NCI-H1436 treated with DMSO at 0.1 percent for 48 hours (cell line): ENCODE measurements around the gene CTAGE9.

ENCODE experiments used
- DNase-seq: peaks from one replicate; lab custom pipeline; 2025; lab: John Stamatoyannopoulos, UW

The CTAGE9 gene

DNA sequence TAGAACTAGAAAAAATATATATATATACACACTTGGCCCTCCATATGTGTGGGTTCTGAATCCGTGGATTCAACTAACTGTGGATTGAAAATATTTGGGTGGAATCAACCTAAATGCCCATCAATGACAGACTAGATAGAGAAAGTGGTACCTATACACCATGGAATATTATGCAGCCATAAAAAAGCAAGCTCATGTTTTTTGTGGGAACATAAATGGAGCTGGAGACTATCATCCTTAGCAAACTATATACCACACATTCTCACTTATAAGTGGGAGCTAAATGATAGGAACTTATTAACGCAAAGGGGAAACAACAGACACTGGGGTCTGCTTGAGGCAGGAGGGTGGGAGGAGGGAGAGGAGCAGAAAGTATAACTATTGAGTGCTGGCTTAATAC, 37.6 kb downstream of the CTAGE9 start:
- DNase-seq, result no peak

DNA sequence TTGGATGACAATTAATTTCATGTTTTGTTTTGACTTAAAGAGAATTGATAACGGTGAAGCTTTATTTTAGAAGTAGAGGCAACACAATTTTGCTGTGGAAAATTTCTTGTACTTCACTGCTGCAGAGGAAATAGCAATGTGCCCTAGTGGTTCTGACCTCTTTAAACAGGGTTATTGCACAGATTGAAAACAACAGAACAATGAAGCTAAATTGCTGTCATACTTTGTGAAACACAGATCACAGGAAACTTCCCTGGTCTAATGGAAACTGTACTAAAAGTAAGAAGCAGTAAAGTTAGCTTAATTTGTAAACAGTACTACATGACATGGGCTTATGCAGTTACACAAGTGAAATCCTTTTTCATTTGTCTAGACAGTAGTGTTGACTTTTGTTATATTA, 40.9 kb downstream of the CTAGE9 start:
- DNase-seq, result no peak

DNA sequence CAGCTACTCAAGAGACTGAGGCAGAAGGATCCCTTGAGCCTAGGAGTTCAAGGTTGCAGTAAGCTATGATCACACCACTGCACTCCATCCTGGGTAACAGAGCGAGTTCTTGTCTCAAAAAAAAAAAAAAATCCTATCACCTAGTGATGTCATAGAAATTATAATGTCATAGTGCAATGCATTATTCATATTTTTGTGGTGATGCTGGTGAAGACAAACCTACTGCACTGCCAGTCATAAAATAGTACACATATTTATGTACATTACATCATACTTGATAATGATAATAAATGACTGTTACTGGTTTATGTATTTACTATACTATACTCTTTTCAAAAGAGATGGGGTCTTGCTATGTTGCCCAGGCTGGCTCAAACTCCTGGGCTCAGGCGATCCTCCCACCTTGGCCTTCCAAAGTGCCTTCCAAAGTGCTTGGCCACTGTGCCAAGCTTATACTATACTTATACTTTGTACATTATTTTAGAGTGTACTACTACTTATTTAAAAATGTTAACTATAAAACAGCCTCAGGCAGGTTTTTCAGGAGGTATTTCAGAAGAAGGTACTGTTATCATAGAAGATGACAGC, 47.1 kb downstream of the CTAGE9 start:
- no peak for DNase-seq

DNA sequence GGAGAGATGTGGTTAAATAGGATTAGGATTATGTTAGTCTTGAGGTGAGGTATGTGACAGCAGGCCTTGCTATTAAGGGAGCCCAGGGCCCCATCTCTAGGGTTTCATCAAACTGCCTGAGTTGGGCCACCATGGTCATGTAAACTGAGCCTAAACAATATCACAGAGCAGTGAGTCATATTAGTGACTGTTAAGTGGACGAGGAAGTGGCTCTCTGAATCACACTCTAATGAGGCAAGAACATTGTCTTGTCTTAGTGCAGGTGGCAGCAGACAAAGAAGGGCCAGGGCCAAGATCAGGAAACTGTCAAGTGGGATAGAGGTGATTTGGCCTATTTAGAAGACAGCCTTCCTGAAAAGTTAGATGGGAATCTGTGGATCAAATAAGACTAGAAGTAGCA, 50.6 kb downstream of the CTAGE9 start:
- DNase-seq, result no peak
